ENCODE results near the gene GAL3ST3.

GAL3ST3 gene

DNA sequence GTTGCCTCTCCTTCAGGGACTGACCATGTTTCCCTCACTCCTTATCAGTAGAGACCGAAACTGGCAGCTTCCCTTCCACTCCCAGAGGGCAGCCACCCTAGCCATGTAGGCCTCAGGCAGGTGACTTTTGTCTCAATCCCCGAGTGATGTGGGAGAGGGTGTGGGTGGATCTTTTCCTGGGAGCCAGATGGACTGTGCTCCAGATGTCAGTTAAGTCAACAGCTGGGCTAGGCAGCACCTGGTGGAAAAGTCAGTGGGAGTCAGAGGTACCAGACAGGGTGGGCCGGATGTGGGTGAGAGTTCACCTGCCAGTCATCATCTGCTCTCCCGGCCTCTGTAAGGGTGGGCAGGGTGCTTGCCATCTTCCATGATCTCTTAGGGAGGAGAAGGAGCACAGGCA, 44.8 kb downstream of the GAL3ST3 start:
- H3K36me3 ChIP-seq (ENCODE audit: insufficient read depth, low read length) = peaks cover 39% of the 10 kb centered on the region
- H2AFZ ChIP-seq (ENCODE audit: low read length) = no peak overlapping the region
- no peaks in the 10 kb centered on the region for H3F3A ChIP-seq (ENCODE audit: insufficient read depth, low read length)
- TF ChIP-seq EZH2 (IDR thresholded peaks at IDR 0.05; ENCODE audit: borderline replicate concordance, low read length) = no peak
- TF ChIP-seq, protein P1, sequence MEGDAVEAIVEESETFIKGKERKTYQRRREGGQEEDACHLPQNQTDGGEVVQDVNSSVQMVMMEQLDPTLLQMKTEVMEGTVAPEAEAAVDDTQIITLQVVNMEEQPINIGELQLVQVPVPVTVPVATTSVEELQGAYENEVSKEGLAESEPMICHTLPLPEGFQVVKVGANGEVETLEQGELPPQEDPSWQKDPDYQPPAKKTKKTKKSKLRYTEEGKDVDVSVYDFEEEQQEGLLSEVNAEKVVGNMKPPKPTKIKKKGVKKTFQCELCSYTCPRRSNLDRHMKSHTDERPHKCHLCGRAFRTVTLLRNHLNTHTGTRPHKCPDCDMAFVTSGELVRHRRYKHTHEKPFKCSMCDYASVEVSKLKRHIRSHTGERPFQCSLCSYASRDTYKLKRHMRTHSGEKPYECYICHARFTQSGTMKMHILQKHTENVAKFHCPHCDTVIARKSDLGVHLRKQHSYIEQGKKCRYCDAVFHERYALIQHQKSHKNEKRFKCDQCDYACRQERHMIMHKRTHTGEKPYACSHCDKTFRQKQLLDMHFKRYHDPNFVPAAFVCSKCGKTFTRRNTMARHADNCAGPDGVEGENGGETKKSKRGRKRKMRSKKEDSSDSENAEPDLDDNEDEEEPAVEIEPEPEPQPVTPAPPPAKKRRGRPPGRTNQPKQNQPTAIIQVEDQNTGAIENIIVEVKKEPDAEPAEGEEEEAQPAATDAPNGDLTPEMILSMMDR (IDR thresholded peaks at IDR 0.05; ENCODE audit: low read length) = no peak
- no peaks in the 10 kb centered on the region for H3K27me3 ChIP-seq (ENCODE audit: insufficient read depth, low read length)
- H3K4me2 ChIP-seq (ENCODE audit: low read length) = no peak overlapping the region
- H3K9ac ChIP-seq (ENCODE audit: low read length) = no peak overlapping the region
- no peaks in the 10 kb centered on the region for H3K9me2 ChIP-seq (ENCODE audit: low read depth, low read length)
- no peak overlapping the region for H3K27ac ChIP-seq (ENCODE audit: low read depth, low read length, poor library complexity, severe bottlenecking)
- no peak overlapping the region for H3K4me3 ChIP-seq (ENCODE audit: low read depth, low read length, poor library complexity, severe bottlenecking)
- H3K79me2 ChIP-seq (ENCODE audit: insufficient read depth, low read length) = peaks cover 17% of the 10 kb centered on the region
- no peaks in the 10 kb centered on the region for H4K20me1 ChIP-seq (ENCODE audit: insufficient read depth, low read length)
- H3K4me1 ChIP-seq (ENCODE audit: insufficient read depth, low read length, severe bottlenecking) = peaks cover 19% of the 10 kb centered on the region
- no peaks in the 10 kb centered on the region for H3K9me3 ChIP-seq (ENCODE audit: low read length)

DNA sequence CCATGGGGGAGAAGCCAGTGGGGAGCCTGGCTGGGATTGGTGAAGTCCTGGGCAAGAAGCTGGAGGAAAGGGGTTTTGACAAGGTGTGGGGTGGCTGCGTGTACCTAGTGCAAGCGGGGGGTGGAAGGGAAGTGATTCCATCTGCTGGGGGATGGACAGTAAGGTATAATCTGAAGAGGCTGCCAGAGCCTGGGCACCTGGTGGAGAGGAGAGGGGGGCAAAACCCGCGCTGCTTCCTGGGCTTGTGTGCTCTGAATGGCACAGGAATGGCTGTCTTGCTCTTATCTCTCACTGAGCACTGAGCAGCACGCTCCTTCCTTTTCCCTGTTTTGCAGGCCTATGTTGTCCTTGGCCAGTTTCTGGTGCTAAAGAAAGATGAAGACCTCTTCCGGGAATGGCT, 45.7 kb downstream of the GAL3ST3 start:
- H3K4me3 ChIP-seq (ENCODE audit: low read depth, low read length, poor library complexity, severe bottlenecking) = peak overlapping the region; percentile 97
- peaks cover 17% of the 10 kb centered on the region for H3K79me2 ChIP-seq (ENCODE audit: insufficient read depth, low read length)
- H3K27ac ChIP-seq (ENCODE audit: low read depth, low read length, poor library complexity, severe bottlenecking) = peak overlapping the region; percentile 95
- H3F3A ChIP-seq (ENCODE audit: insufficient read depth, low read length) = no peaks in the 10 kb centered on the region
- H2AFZ ChIP-seq (ENCODE audit: low read length) = no peak overlapping the region
- H3K4me1 ChIP-seq (ENCODE audit: insufficient read depth, low read length, severe bottlenecking) = peaks cover 19% of the 10 kb centered on the region
- H3K4me2 ChIP-seq (ENCODE audit: low read length) = peak overlapping the region; percentile 96
- TF ChIP-seq EZH2 (IDR thresholded peaks at IDR 0.05; ENCODE audit: borderline replicate concordance, low read length) = no peak
- TF ChIP-seq, protein P1 (IDR thresholded peaks at IDR 0.05; ENCODE audit: low read length) = no peak
- H3K9me3 ChIP-seq (ENCODE audit: low read length) = no peaks in the 10 kb centered on the region
- H3K36me3 ChIP-seq (ENCODE audit: insufficient read depth, low read length) = peaks cover 48% of the 10 kb centered on the region
- H4K20me1 ChIP-seq (ENCODE audit: insufficient read depth, low read length) = no peaks in the 10 kb centered on the region
- peak overlapping the region; percentile 97 for H3K9ac ChIP-seq (ENCODE audit: low read length)
- H3K27me3 ChIP-seq (ENCODE audit: insufficient read depth, low read length) = no peaks in the 10 kb centered on the region
- no peaks in the 10 kb centered on the region for H3K9me2 ChIP-seq (ENCODE audit: low read depth, low read length)

DNA sequence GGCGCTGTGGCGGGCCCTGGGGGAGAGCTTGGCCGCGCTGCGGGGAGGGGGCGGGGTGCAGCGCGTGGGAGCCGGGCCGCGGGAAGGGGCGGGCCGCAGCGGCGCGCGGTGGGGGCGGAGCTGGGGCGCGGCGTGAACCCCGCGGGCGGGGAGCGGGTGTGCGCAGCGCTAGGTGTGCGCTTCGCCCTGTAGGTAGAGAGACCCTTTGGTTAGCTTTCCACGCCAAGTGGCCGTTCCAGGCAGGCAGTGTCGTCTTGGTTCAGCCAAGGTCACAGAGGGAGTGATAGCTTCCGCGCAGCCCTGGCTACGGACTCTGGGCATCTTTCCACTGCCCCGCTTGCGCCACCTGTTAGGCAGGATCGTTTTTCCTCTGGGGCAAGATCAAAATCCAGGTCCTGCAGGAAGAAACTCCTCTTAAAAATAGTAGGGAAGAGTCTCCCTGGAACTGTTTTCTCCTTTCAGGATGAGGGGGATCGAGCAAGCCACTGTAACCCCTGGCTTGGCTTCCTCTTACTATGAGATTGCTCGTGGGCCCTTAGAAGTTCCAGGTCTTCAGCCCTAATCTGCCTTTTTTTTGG, 46.2 kb downstream of the GAL3ST3 start:
- Histone ChIP-seq H3K9me3 (ENCODE audit: low read length) (no peaks in the 10 kb centered on the region), H2AFZ (ENCODE audit: low read length) (no peak overlapping the region), H3K4me2 (ENCODE audit: low read length) (peak overlapping the region; percentile 96), H3F3A (ENCODE audit: insufficient read depth, low read length) (no peaks in the 10 kb centered on the region), H3K27me3 (ENCODE audit: insufficient read depth, low read length) (no peaks in the 10 kb centered on the region), H4K20me1 (ENCODE audit: insufficient read depth, low read length) (no peaks in the 10 kb centered on the region), H3K9ac (ENCODE audit: low read length) (peak overlapping the region; percentile 97), H3K27ac (ENCODE audit: low read depth, low read length, poor library complexity, severe bottlenecking) (peak overlapping the region; percentile 95), H3K79me2 (ENCODE audit: insufficient read depth, low read length) (peaks cover 17% of the 10 kb centered on the region), H3K9me2 (ENCODE audit: low read depth, low read length) (no peaks in the 10 kb centered on the region), H3K4me1 (ENCODE audit: insufficient read depth, low read length, severe bottlenecking) (peaks cover 19% of the 10 kb centered on the region), H3K4me3 (ENCODE audit: low read depth, low read length, poor library complexity, severe bottlenecking) (peak overlapping the region; percentile 97), H3K36me3 (ENCODE audit: insufficient read depth, low read length) (peaks cover 53% of the 10 kb centered on the region)
- TF ChIP-seq, protein P1 (IDR thresholded peaks at IDR 0.05; ENCODE audit: low read length) = peak; percentile 28
- TF ChIP-seq EZH2 (IDR thresholded peaks at IDR 0.05; ENCODE audit: borderline replicate concordance, low read length) = no peak

All from OCI-LY1 (cell line).